OCI-LY1 (cell line): ENCODE measurements around the gene DYSF.

Source experiments
- H2AFZ ChIP-seq: fragments of 200-600 bp; sonication (generic), shearing (Covaris generic); 2 replicates; pipeline ENCODE4 v1.6.0; 2014; ENCODE audit warnings: antibody characterized with exemption, mild to moderate bottlenecking, low read length
- H3F3A ChIP-seq: fragments of 200-600 bp; sonication (generic), shearing (Covaris generic); 2 replicates; pipeline ENCODE4 v1.6.0; 2014; ENCODE audit warnings: mild to moderate bottlenecking, antibody characterized with exemption, low read length, moderate library complexity; ENCODE audit not compliant: insufficient read depth
- H3K27ac ChIP-seq: fragments of 200-600 bp; sonication (generic); 2 replicates; pipeline ENCODE4 v1.5.1; 2014; ENCODE audit warnings: low read length, mixed run types, mild to moderate bottlenecking, low read depth; ENCODE audit not compliant: poor library complexity, severe bottlenecking
- H3K27me3 ChIP-seq: fragments of 200-600 bp; sonication (generic); 2 replicates; pipeline ENCODE4 v1.6.0; 2014; ENCODE audit warnings: antibody characterized with exemption, mild to moderate bottlenecking, low read length, moderate library complexity; ENCODE audit not compliant: insufficient read depth
- H3K36me3 ChIP-seq: fragments of 200-600 bp; sonication (generic); 2 replicates; pipeline ENCODE4 v1.6.1; 2014; ENCODE audit warnings: mild to moderate bottlenecking, antibody characterized with exemption, low read length, moderate library complexity, mixed read lengths; ENCODE audit not compliant: insufficient read depth
- H3K4me1 ChIP-seq: fragments of 200-600 bp; sonication (generic); 2 replicates; pipeline ENCODE4 v1.5.1; 2014; ENCODE audit warnings: mild to moderate bottlenecking, low read length, moderate library complexity; ENCODE audit not compliant: insufficient read depth, severe bottlenecking
- H3K4me2 ChIP-seq: fragments of 200-600 bp; sonication (generic), shearing (Covaris generic); 2 replicates; pipeline ENCODE4 v1.6.1; 2014; ENCODE audit warnings: low read length
- H3K4me3 ChIP-seq: fragments of 200-600 bp; sonication (generic); 2 replicates; pipeline ENCODE4 v1.5.1; 2014; ENCODE audit warnings: low read length, low read depth, mild to moderate bottlenecking, mixed read lengths; ENCODE audit not compliant: poor library complexity, severe bottlenecking
- H3K79me2 ChIP-seq: fragments of 200-600 bp; shearing (Covaris generic); 2 replicates; pipeline ENCODE4 v1.6.1; 2016; ENCODE audit warnings: mixed run types, low read length, mixed read lengths; ENCODE audit not compliant: insufficient read depth
- H3K9ac ChIP-seq: fragments of 200-600 bp; sonication (generic), shearing (Covaris generic); 2 replicates; pipeline ENCODE4 v1.6.1; 2014; ENCODE audit warnings: mild to moderate bottlenecking, low read length, mixed read lengths
- H3K9me2 ChIP-seq: fragments of 200-600 bp; sonication (generic), shearing (Covaris generic); 2 replicates; pipeline ENCODE4 v1.6.1; 2014; ENCODE audit warnings: low read depth, mild to moderate bottlenecking, low read length, mixed read lengths
- H3K9me3 ChIP-seq: fragments of 200-600 bp; shearing (Covaris generic); 2 replicates; pipeline ENCODE4 v1.6.1; 2014; ENCODE audit warnings: low read length, mixed read lengths
- H4K20me1 ChIP-seq: fragments of 200-600 bp; sonication (generic), shearing (Covaris generic); 2 replicates; pipeline ENCODE4 v1.6.0; 2016; ENCODE audit warnings: mild to moderate bottlenecking, low read length; ENCODE audit not compliant: insufficient read depth
- EZH2 ChIP-seq: fragments of 200-600 bp; sonication (generic), shearing (Covaris generic); IDR thresholded peaks from 2 replicates; pipeline ENCODE4 v1.8.0; 2017; ENCODE audit warnings: borderline replicate concordance, mixed run types, mild to moderate bottlenecking, antibody characterized with exemption, low read length, moderate library complexity, mixed read lengths
- TF ChIP-seq, protein P1 (sequence below): fragments of 200-600 bp; sonication (generic), shearing (Covaris generic); IDR thresholded peaks from 2 replicates; pipeline ENCODE4 v1.5.1; 2017; ENCODE audit warnings: mild to moderate bottlenecking, antibody characterized with exemption, low read length, moderate library complexity, mixed read lengths

The DYSF gene

DNA sequence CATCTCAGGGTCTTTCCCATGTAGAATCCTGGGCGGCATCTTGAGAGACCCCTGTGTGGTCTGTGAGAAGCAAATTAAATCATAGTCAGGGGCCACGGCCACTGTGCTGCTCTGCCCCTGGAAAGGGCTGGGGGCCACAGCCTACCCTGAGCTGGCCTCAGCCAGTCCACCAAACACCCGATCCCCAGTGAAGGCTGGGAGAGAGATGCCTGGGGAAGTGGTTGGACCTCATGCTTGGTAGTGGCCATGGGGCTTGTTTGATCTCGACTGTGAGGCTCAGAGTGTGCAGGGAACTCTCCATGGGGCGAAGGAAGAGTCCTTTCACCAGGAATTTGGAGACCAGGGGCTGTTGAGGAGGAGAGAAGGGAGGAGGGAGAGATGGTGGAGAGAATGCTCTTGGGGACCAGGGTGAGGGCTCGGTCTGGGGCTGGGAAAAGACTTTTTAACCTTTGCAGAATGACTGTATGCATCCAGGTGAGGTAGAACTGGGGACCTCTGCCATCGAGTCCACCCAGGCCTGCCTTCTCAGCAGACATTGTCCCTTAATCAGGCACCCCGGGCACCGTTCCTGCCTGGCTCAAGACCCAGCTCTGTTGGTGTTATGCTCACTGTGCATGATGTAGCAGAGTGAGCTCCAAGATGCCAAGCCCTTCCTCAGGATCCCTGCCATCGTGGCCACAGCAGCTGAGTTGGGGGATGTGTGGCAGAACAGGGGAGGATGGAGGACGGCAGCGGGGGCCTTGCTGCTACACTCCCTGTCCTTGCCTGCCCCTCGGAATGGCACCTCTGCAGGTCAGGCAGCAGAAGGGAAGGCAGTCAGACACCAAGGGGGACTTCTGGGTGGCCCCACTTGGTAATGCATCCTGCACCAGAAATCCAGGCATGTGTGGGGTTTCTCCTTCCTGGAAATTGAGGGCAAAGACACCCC, 249.9 kb downstream of the DYSF start:
- no peak overlapping the region for H3K27ac ChIP-seq
- H3K9ac ChIP-seq, result no peak overlapping the region
- no peaks in the 10 kb centered on the region for H3K79me2 ChIP-seq
- H3K4me3 ChIP-seq, result no peak overlapping the region
- H4K20me1 ChIP-seq, result no peaks in the 10 kb centered on the region
- no peaks in the 10 kb centered on the region for H3K36me3 ChIP-seq
- H3K4me1 ChIP-seq, result no peaks in the 10 kb centered on the region
- H3F3A ChIP-seq, result no peaks in the 10 kb centered on the region
- H3K27me3 ChIP-seq, result no peaks in the 10 kb centered on the region
- no peak for TF ChIP-seq EZH2
- TF ChIP-seq, protein P1, sequence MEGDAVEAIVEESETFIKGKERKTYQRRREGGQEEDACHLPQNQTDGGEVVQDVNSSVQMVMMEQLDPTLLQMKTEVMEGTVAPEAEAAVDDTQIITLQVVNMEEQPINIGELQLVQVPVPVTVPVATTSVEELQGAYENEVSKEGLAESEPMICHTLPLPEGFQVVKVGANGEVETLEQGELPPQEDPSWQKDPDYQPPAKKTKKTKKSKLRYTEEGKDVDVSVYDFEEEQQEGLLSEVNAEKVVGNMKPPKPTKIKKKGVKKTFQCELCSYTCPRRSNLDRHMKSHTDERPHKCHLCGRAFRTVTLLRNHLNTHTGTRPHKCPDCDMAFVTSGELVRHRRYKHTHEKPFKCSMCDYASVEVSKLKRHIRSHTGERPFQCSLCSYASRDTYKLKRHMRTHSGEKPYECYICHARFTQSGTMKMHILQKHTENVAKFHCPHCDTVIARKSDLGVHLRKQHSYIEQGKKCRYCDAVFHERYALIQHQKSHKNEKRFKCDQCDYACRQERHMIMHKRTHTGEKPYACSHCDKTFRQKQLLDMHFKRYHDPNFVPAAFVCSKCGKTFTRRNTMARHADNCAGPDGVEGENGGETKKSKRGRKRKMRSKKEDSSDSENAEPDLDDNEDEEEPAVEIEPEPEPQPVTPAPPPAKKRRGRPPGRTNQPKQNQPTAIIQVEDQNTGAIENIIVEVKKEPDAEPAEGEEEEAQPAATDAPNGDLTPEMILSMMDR, result no peak
- H3K4me2 ChIP-seq, result no peak overlapping the region
- no peaks in the 10 kb centered on the region for H3K9me2 ChIP-seq
- H3K9me3 ChIP-seq, result no peaks in the 10 kb centered on the region
- H2AFZ ChIP-seq, result no peak overlapping the region

DNA sequence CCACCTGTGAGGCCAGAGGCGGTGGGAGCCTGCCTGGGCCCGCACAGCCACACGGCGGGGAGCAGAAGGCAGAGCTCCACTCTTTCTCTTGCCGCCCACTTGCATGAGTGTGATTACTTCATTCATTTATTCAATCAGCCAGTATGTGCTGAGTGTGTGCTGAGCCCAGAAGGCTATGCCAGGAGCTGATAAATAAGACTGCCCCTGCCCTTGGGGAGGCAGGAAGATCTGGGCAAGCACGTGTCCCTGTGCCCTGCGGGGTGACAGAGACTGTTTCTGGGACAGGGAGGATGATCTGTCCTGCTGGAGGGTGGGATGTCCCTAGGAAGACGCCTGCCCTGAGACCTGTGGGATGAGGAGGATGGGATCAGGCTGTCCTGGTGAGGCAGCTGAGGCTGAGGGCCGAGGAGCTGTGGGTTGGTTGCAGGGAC, 250.8 kb downstream of the DYSF start:
- Histone ChIP-seq H3K4me2 (no peak overlapping the region), H3K36me3 (no peaks in the 10 kb centered on the region), H3K4me1 (no peaks in the 10 kb centered on the region), H4K20me1 (no peaks in the 10 kb centered on the region), H3K9ac (no peak overlapping the region), H3K27me3 (no peaks in the 10 kb centered on the region), H3K4me3 (no peak overlapping the region), H3K27ac (no peak overlapping the region), H2AFZ (no peak overlapping the region), H3K79me2 (no peaks in the 10 kb centered on the region), H3F3A (no peaks in the 10 kb centered on the region), H3K9me3 (no peaks in the 10 kb centered on the region), H3K9me2 (no peaks in the 10 kb centered on the region)
- no peak for TF ChIP-seq EZH2
- TF ChIP-seq, protein P1, result no peak

DNA sequence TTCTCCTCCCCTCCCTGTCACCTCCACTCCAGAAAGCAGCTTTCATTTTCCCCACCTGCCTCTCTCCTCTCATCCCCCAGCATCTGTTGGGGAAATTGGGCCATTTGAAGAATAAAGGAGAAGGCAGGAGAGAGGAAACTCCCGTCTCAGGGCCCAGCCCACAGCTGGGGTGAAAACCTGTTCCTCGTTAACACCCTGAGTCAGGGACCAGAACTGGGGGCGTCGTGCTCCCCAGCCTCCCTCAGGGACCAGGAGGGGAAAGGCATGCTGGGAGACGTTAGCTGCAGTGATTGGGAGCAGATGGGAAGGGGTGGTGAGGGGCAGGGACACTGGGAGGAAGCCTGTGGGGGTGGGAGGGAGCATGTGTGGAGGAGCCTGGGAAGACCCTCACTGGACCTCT, 251.3 kb downstream of the DYSF start:
- Histone ChIP-seq H3K36me3 (no peaks in the 10 kb centered on the region), H3K4me1 (no peaks in the 10 kb centered on the region), H3K9me2 (no peaks in the 10 kb centered on the region), H3K9ac (no peak overlapping the region), H3K4me2 (no peak overlapping the region), H4K20me1 (no peaks in the 10 kb centered on the region), H2AFZ (no peak overlapping the region), H3K27ac (no peak overlapping the region), H3K4me3 (no peak overlapping the region), H3K9me3 (no peaks in the 10 kb centered on the region), H3K79me2 (no peaks in the 10 kb centered on the region), H3K27me3 (no peaks in the 10 kb centered on the region), H3F3A (no peaks in the 10 kb centered on the region)
- no peak for TF ChIP-seq EZH2
- TF ChIP-seq, protein P1, result no peak
